Mesothelial cell of epicardium (in vitro differentiated cells): ENCODE data around the gene HLA-C. TPM values are rescaled to one million over a fixed set of nuclear protein-coding genes. Genes with fewer than 3 reads are reported as not detected.
"Not testable (repeated sequence)": the region's sequence is repeated elsewhere in the genome, so short reads cannot be mapped to it uniquely, and the experiment has no call there.

Experiments used
- DNase-seq, 2 experiments: peaks; one replicate each; pipeline ENCODE4 v3.0.0; 2021; ENCODE audit warnings: low spot score in 2 of 2; ENCODE audit not compliant: unreplicated experiment in 2 of 2
- H3K27ac Mint-ChIP-seq: 2 replicates; pipeline ENCODE4 v1.8.0; 2021; ENCODE audit warnings: mixed read lengths
- H3K27me3 Mint-ChIP-seq: 2 replicates; pipeline ENCODE4 v1.8.0; 2021; ENCODE audit warnings: low read depth, mixed read lengths
- H3K36me3 Mint-ChIP-seq: 2 replicates; pipeline ENCODE4 v1.8.0; 2021; ENCODE audit warnings: mixed read lengths
- H3K4me1 Mint-ChIP-seq: 2 replicates; pipeline ENCODE4 v1.8.0; 2021; ENCODE audit warnings: mixed read lengths
- H3K4me3 Mint-ChIP-seq: 2 replicates; pipeline ENCODE4 v1.8.0; 2021; ENCODE audit warnings: mild to moderate bottlenecking, moderate library complexity, mixed read lengths
- H3K9me3 Mint-ChIP-seq: 2 replicates; pipeline ENCODE4 v1.8.0; 2021; ENCODE audit warnings: mixed read lengths
- CTCF ChIP-seq: fragments of 200-600 bp; sonication (generic); IDR thresholded peaks from one replicate; pipeline ENCODE4 v1.5.0; 2021; ENCODE audit warnings: antibody characterized with exemption; ENCODE audit not compliant: unreplicated experiment
- total RNA-seq: library from RNA; stranded (reverse); gene quantifications from 3 replicates; pipeline ENCODE4 v1.2.1, GENCODE V29; 2021

The HLA-C gene
- total RNA-seq, 1 donor from 2014 or later = 132 TPM

GRCh38 chr6:31285982-31286381 lies 14.1 kb upstream of the HLA-C start:
- Mint-ChIP-seq H3K27ac (no peak overlapping the region), H3K27me3 (peaks cover 58% of the 10 kb centered on the region), H3K4me1 (no peaks in the 10 kb centered on the region), H3K9me3 (peaks cover 5% of the 10 kb centered on the region), H3K36me3 (no peaks in the 10 kb centered on the region), H3K4me3 (no peak overlapping the region)
- no peak for DNase-seq
- TF ChIP-seq CTCF = no peak

- H3K4me1 Mint-ChIP-seq = no peaks in the 10 kb centered on the region
- H3K27ac Mint-ChIP-seq = no peak overlapping the region
- DNase-seq = no peak
- H3K4me3 Mint-ChIP-seq = no peak overlapping the region
- H3K36me3 Mint-ChIP-seq = no peaks in the 10 kb centered on the region
- peaks cover 55% of the 10 kb centered on the region for H3K27me3 Mint-ChIP-seq
- no peak for TF ChIP-seq CTCF
- peaks cover 5% of the 10 kb centered on the region for H3K9me3 Mint-ChIP-seq
Observed at GRCh38 chr6:31285486-31285885, 13.6 kb upstream of the HLA-C start.

GRCh38 chr6:31279647-31280046 lies 7.8 kb upstream of the HLA-C start:
- not testable (repeated sequence) for H3K9me3 Mint-ChIP-seq, DNase-seq, H3K4me3 Mint-ChIP-seq, H3K36me3 Mint-ChIP-seq, H3K4me1 Mint-ChIP-seq, H3K27ac Mint-ChIP-seq
- peaks cover 61% of the 10 kb centered on the region for H3K27me3 Mint-ChIP-seq

- H3K36me3 Mint-ChIP-seq = peaks cover 8% of the 10 kb centered on the region
- H3K27ac Mint-ChIP-seq = peak overlapping the region; percentile 23
- peak overlapping the region; percentile 74 for H3K4me3 Mint-ChIP-seq
- H3K9me3 Mint-ChIP-seq = no peaks in the 10 kb centered on the region
- DNase-seq = no peak
- TF ChIP-seq CTCF = no peak
- H3K4me1 Mint-ChIP-seq = peaks cover 6% of the 10 kb centered on the region
- peaks cover 73% of the 10 kb centered on the region for H3K27me3 Mint-ChIP-seq
Observed at GRCh38 chr6:31272836-31273626, 1.1 kb upstream of the HLA-C start.

GRCh38 chr6:31272436-31272835 lies 544 bp upstream of the HLA-C start:
- Mint-ChIP-seq H3K9me3 (no peaks in the 10 kb centered on the region), H3K4me3 (peak overlapping the region; percentile 74), H3K36me3 (peaks cover 8% of the 10 kb centered on the region), H3K4me1 (peaks cover 6% of the 10 kb centered on the region), H3K27ac (peak overlapping the region; percentile 87), H3K27me3 (peaks cover 72% of the 10 kb centered on the region)
- no peak for DNase-seq
- no peak for TF ChIP-seq CTCF

GRCh38 chr6:31270788-31271640 lies 878 bp downstream of the HLA-C start:
- Mint-ChIP-seq H3K27me3 (peaks cover 70% of the 10 kb centered on the region), H3K4me1 (peaks cover 6% of the 10 kb centered on the region), H3K9me3 (no peaks in the 10 kb centered on the region), H3K4me3 (peak overlapping the region; percentile 74), H3K27ac (peak overlapping the region; percentile 32), H3K36me3 (peaks cover 8% of the 10 kb centered on the region)
- TF ChIP-seq CTCF = no peak
- peak in 1 of 2 experiments; percentile 55 for DNase-seq
